Cardiac muscle cell (in vitro differentiated cells and primary cell): ENCODE measurements around the gene CACNA1E. TPM values are rescaled to one million over a fixed set of nuclear protein-coding genes. Genes with fewer than 3 reads are reported as not detected.
A peak's percentile ranks its signal among the peaks of the same experiment; 100 is the strongest.
"Not testable (repeated sequence)": the region's sequence is repeated elsewhere in the genome, so short reads cannot be mapped to it uniquely, and the experiment has no call there.

ENCODE experiments used
- DNase-seq, 2 donors: peaks; one replicate each; pipeline versions ENCODE4 v3.0.0 to v3.0.0-alpha.2; 2010 to 2017; ENCODE audit warnings: low read depth in 1 of 2, low spot score in 1 of 2
- H3K27ac ChIP-seq: fragments of 200-600 bp; sonication (generic); 2 replicates; pipeline ENCODE4 v1.5.1; 2016
- H3K27me3 ChIP-seq: fragments of 200-600 bp; sonication (generic); 2 replicates; pipeline ENCODE4 v1.6.0; 2016; ENCODE audit warnings: control low read depth
- H3K36me3 ChIP-seq: fragments of 200-600 bp; sonication (generic); 2 replicates; pipeline ENCODE4 v1.5.1; 2016; ENCODE audit warnings: control low read depth
- H3K4me1 ChIP-seq: fragments of 200-600 bp; sonication (generic); 2 replicates; pipeline ENCODE4 v1.8.1; 2017; ENCODE audit warnings: low read depth, mild to moderate bottlenecking, mixed run types
- H3K4me3 ChIP-seq: fragments of 200-600 bp; sonication (generic); 2 replicates; pipeline ENCODE4 v1.5.1; 2016; ENCODE audit warnings: mild to moderate bottlenecking
- H3K9me3 ChIP-seq: fragments of 200-600 bp; sonication (generic); 2 replicates; pipeline ENCODE4 v1.5.1; 2017; ENCODE audit warnings: low read depth, mild to moderate bottlenecking, control low read depth
- polyA plus RNA-seq: library from polyadenylated mRNA; unstranded; fragments of >200 nt; fragmentation: Nextera tagmentation; extraction: Ambion mirVana; gene quantifications from 2 replicates; pipeline ENCODE4 v1.2.1, GENCODE V29; 2016
- total RNA-seq: library from RNA; depleted of rRNA; stranded (reverse); fragments of >200 nt; gene quantifications from 2 replicates; pipeline ENCODE4 v1.2.3, GENCODE V29; 2016
- TF ChIP-seq, protein P1 (sequence below): IDR thresholded peaks from 2 replicates; pipeline ENCODE4 v1.5.1; 2012; ENCODE audit warnings: low read depth, mild to moderate bottlenecking, low read length

CACNA1E gene
- total and polyA plus RNA-seq, 2 experiments from 2014 or later, result 0.36 TPM; not detected in 1

DNA sequence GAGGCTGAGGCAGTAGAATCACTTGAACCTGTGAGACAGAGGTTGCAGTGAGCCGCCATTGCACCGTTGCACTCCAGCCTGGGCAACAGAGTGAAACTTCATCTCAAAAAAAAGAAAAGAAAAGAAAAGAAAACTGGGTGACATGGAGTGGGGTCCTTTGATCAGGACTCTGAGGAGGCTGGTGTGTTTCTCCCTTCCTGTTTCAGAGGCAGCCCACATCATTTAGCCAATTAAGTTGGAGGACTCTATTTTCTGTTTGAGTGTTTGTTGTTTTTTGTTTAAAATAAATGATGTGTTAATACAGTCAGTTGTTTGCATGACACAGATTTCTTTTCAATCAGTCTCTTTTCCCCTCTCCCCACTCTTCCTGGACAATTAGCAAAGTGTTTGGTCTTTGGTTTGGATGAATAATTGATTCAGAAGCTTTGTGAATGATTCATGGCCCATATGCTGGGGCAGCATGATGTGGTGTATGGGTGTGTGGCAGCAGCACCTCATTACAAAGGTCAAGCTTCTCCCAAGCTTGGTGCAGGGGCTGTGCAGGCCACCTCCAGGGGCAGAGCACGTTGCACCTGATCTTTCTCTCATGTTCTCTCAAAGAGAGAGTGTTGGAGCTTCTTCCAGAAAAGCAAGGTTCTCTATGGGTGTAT lies 48.8 kb downstream of the CACNA1E start:
- H3K4me1 ChIP-seq, result no peaks in the 10 kb centered on the region
- H3K27me3 ChIP-seq, result peaks cover 10% of the 10 kb centered on the region
- no peak overlapping the region for H3K4me3 ChIP-seq
- no peaks in the 10 kb centered on the region for H3K36me3 ChIP-seq
- TF ChIP-seq, protein P1, sequence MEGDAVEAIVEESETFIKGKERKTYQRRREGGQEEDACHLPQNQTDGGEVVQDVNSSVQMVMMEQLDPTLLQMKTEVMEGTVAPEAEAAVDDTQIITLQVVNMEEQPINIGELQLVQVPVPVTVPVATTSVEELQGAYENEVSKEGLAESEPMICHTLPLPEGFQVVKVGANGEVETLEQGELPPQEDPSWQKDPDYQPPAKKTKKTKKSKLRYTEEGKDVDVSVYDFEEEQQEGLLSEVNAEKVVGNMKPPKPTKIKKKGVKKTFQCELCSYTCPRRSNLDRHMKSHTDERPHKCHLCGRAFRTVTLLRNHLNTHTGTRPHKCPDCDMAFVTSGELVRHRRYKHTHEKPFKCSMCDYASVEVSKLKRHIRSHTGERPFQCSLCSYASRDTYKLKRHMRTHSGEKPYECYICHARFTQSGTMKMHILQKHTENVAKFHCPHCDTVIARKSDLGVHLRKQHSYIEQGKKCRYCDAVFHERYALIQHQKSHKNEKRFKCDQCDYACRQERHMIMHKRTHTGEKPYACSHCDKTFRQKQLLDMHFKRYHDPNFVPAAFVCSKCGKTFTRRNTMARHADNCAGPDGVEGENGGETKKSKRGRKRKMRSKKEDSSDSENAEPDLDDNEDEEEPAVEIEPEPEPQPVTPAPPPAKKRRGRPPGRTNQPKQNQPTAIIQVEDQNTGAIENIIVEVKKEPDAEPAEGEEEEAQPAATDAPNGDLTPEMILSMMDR, result no peak
- no peak for DNase-seq
- H3K27ac ChIP-seq, result no peak overlapping the region
- no peaks in the 10 kb centered on the region for H3K9me3 ChIP-seq

DNA sequence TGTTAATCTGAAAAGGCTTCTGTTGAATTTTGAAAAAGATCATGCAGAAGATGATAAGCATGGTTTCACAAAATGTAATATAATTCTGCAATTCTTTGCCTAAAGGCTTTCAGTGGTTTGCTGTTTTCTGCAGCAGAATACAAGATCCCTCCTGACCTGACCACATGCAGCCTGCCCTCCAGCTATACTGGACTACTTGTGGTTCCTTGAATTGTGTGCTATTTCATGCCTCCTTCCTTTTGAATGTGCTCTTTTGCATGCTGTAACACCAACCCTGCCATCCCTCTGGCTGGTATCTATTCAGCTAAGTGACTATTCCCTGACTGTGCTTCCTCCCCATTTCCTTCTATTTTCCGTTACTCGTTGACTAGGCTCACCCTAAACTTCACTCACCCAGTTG lies 55.5 kb downstream of the CACNA1E start:
- Histone ChIP-seq H3K4me1 (no peaks in the 10 kb centered on the region), H3K27me3 (peaks cover 17% of the 10 kb centered on the region), H3K36me3 (no peaks in the 10 kb centered on the region), H3K27ac (no peak overlapping the region), H3K4me3 (no peak overlapping the region), H3K9me3 (no peaks in the 10 kb centered on the region)
- TF ChIP-seq, protein P1, result no peak
- no peak for DNase-seq

- TF ChIP-seq, protein P1, result no peak
- Histone ChIP-seq H3K4me3 (no peak overlapping the region), H3K4me1 (no peaks in the 10 kb centered on the region), H3K36me3 (no peaks in the 10 kb centered on the region), H3K9me3 (no peaks in the 10 kb centered on the region), H3K27me3 (peaks cover 25% of the 10 kb centered on the region), H3K27ac (no peak overlapping the region)
- DNase-seq, result no peak
Observed at GRCh38 chr1:181541458-181541857, 58.1 kb downstream of the CACNA1E start.

- Histone ChIP-seq H3K9me3 (no peaks in the 10 kb centered on the region), H3K4me3 (no peak overlapping the region), H3K4me1 (no peaks in the 10 kb centered on the region), H3K27ac (no peak overlapping the region), H3K27me3 (peaks cover 27% of the 10 kb centered on the region), H3K36me3 (no peaks in the 10 kb centered on the region)
- peak; percentile 19 to 33 for DNase-seq
- TF ChIP-seq, protein P1, result no peak
Observed at GRCh38 chr1:181541947-181542346, 58.6 kb downstream of the CACNA1E start.

- not testable (repeated sequence) for H3K4me1 ChIP-seq, DNase-seq, H3K27ac ChIP-seq, H3K9me3 ChIP-seq, H3K4me3 ChIP-seq, H3K36me3 ChIP-seq
- peaks cover 26% of the 10 kb centered on the region for H3K27me3 ChIP-seq
Observed at GRCh38 chr1:181542406-181542805, 59.1 kb downstream of the CACNA1E start.

GRCh38 chr1:181545395-181545794 lies 62.1 kb downstream of the CACNA1E start:
- Histone ChIP-seq H3K36me3 (no peaks in the 10 kb centered on the region), H3K4me3 (no peak overlapping the region), H3K27me3 (peaks cover 37% of the 10 kb centered on the region), H3K9me3 (no peaks in the 10 kb centered on the region), H3K4me1 (no peaks in the 10 kb centered on the region), H3K27ac (no peak overlapping the region)
- DNase-seq, result no peak
- TF ChIP-seq, protein P1, result no peak
